GM12875 (cell line): ENCODE measurements around the gene ACACB.

Source experiments
- H3K4me3 ChIP-seq: one replicate; pipeline ENCODE4 v1.5.1; 2011; ENCODE audit warnings: low read depth, low read length, control low read depth
- CTCF ChIP-seq: IDR thresholded peaks from 2 replicates; pipeline ENCODE4 v1.5.1; 2011; ENCODE audit warnings: low read depth, mild to moderate bottlenecking, control low read depth, inconsistent platforms, low read length, moderate library complexity, borderline replicate concordance; ENCODE audit not compliant: insufficient read depth

Gene ACACB

DNA sequence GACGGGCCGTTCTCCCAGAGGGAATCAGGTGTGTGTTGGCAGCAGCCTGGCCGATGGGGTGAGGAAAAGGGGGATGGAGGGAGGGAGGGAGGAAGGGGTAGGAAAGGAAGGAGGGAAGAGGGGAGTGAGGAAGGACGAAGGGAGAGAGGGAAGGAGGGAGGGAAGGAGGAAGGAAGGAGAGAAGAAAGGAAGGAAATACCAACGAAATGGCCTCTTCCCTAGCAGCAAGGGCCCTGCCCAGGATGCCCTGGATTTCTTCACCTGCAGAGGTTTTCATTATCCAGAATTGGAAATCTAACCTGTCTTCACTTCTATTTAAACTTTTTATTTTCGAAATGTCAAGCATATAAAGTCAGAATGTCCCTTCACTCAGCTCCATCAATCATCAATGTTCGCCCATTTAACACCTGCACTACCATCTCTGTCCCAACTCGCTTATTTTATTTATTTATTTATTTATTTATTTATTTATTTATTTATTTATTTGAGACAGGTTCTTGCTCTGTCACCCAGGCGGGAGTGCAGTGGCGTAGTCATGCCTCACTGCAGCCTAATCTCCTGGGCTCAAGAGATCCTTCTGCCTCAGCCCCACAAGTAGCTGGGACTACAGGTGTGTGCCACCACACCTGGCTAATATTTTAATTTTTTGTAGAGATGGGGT, 70.7 kb downstream of the ACACB start:
- H3K4me3 ChIP-seq: no peak overlapping the region
- no peak for TF ChIP-seq CTCF

DNA sequence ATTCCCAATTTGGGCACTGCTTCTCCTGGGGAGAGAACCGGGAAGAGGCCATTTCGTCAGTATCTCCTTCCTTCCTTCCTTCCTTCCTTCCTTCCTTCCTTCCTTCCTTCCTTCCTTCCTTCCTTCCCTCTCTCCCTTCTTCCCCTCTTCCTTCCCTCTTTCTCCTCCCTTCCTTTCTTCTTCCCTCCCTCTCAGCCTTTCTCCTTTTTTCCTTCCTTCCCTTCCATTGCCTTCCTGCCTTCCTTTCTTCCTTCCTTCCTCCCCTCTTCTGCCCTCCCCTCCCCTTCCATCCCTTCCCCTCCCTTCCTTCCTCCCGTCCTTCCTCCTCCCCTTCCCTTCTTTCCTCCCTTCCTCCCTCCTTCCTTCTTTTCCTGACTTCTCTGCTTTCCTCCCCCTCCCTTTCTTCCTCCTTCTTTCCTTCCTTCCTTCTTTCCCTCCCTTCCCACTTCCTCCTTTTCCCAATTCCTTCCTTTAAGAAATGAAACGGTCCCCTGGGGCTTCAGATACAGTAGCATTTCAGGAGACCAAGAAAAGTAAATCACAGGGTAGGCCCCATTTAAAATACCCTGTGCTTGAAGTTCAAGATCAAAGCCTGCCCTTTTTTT, 71.8 kb downstream of the ACACB start:
- no peak overlapping the region for H3K4me3 ChIP-seq
- TF ChIP-seq CTCF: no peak

- no peak for TF ChIP-seq CTCF
- no peak overlapping the region for H3K4me3 ChIP-seq
Measured at GRCh38 chr12:109189291-109189690, 72.9 kb downstream of the ACACB start.

DNA sequence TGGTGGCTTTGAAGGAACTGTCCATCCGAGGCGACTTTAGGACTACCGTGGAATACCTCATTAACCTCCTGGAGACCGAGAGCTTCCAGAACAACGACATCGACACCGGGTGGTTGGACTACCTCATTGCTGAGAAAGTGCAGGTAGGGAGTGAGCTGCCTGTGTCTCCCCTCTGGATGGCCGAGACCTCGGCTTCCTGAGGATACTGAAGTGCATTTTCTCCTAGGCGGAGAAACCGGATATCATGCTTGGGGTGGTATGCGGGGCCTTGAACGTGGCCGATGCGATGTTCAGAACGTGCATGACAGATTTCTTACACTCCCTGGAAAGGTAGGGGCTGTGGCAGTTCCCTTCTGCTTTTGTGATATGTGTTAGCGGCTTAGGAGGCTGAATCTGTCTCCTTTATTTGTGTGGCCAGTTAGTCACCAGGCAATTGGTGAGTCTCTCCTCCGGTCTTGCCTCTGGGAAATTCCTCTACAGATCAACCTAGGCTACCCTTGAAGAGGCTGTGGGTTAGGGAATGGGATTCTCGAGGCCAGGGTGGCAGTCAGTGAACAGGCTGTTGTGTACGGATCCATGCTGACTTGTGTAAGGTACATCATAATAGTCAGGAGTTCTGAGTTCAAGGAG, 75.3 kb downstream of the ACACB start:
- no peak for TF ChIP-seq CTCF
- H3K4me3 ChIP-seq: no peak overlapping the region

DNA sequence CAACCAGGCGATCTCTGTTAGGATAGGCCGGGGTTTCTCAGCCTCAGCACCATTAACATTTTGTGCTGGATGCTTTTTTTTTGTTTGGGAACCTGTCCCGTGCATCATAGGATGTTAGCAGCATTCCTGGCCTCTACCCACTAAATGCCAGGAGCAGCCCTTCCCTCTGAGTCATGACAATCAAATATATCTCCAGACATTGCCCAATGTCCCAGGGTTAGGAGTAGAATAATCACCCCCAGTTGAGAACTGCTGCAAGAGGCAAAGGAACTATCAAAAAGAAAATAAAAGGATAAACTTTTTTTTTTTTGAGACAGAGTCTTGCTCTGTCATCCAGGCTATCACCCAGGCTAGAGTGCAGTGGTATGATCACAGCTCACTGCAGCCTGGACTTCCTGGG, 76.0 kb downstream of the ACACB start:
- no peak overlapping the region for H3K4me3 ChIP-seq
- no peak for TF ChIP-seq CTCF

GRCh38 chr12:109193896-109194295, 77.5 kb downstream of the ACACB start:
- no peak for TF ChIP-seq CTCF
- H3K4me3 ChIP-seq: no peak overlapping the region

DNA sequence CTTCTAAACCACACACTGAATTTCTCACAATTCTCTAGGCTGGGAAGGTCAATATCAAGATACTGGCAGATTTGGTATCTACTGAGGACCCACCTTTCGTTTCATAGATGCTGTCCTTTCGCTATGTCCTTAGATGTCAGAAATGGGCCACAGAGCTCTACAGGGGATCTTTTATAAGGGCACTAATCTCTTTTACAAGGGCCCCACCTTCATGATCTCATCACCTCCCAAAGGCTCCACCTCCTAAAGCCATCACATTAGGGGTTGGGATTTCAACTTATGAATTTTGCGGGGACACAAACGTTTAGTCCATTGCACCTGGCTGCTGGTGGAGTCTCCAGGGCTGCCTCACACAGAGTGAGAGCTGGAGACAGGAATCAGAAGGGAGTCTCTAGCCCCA, 79.9 kb downstream of the ACACB start:
- TF ChIP-seq CTCF: no peak
- no peak overlapping the region for H3K4me3 ChIP-seq
